HG03565 (cell line): Measurements from ENCODE around the gene PDGFB.

Experiments
- ATAC-seq: cut with Tn5 transposase; IDR thresholded peaks from one replicate; pipeline ENCODE4 v1.9.1; 2021; ENCODE audit warnings: mild to moderate bottlenecking, moderate library complexity; ENCODE audit not compliant: unreplicated experiment

PDGFB gene

DNA sequence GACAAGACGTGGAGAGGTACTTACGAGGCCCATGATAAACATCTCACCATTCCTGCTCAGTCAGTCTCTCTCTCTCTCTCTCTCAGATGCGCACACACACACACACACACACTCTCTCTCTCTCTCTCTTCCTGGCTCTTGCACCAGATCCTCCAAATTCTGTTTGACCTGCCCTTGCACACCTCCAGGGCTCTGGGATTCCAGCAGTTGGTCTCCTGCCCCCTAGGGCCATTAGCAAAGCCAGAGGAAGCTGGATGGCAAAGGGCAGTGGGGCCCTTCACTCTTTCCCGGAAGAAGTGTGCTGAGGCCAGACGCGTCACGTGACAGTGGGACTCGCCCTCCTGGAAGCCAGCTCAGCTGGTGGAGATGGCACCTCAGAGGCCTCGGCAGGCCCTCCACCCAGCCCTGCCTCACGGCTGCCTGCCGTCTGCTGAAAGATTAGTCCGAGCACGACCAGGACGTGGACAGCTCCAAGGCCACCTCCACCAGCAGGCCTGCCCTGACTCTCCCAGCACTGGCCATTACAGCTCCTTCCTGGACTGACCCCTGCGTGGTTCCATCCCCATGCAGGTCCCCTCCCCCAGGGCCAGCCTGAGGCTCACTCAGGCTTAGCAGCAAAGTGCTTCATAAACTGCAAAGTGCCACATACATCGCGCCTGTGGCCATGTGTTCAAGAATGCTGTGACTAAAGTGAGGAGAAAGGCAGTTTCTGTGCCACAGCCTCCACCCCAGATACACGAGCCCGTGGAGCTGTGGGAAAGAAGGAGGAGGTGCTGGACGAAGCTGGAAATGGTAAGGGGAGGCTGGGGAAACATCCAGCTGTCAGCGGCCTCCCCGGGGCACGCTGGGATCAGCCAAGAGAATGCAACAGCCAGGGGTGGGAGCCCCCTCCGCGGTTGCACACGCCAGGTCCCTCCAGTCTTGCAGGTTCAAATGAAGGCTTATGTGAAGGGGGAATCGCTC, 3.7 kb downstream of the PDGFB start:
- ATAC-seq = no peak

DNA sequence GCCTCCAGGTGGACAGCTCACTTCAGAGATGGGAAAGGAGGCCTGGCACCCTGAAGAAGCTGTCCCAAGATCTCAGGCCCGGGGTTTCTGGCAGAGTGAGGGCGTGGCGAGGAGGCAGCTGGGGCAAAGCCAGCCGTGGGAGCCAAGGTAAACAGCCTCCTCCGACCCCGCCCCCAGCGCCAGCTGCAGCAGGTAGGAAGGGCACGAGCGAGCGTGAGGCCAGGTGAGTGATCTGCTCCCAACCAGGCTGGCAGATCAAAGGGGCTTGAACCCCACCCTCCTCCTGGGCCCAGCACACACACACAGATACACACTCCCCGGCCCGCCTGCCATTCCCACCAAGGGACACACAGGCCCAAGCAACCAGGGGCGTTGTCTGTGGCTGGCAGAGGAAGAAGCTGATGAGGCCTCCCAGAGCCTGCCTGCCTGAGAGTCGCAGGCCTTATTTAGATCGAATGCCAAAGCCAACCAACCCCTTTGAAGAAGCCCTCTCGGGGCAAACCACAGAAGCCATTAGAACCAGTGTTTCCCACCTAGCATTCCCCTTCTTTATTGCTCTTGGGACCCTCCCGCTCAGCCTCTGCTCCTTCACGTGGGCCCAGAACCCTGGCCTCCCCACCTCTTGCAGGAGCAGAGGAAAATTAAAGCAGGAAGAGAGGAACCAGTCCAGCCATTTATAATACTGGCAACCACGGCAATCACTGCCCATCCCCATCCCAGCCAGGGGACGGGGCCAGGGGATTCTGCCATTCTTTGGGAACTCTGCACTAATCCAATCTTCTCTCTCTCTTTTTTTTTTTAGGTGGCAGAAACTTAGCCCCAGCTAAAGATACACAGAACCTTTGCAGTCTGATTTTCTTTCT, 5.0 kb downstream of the PDGFB start:
- no peak for ATAC-seq

DNA sequence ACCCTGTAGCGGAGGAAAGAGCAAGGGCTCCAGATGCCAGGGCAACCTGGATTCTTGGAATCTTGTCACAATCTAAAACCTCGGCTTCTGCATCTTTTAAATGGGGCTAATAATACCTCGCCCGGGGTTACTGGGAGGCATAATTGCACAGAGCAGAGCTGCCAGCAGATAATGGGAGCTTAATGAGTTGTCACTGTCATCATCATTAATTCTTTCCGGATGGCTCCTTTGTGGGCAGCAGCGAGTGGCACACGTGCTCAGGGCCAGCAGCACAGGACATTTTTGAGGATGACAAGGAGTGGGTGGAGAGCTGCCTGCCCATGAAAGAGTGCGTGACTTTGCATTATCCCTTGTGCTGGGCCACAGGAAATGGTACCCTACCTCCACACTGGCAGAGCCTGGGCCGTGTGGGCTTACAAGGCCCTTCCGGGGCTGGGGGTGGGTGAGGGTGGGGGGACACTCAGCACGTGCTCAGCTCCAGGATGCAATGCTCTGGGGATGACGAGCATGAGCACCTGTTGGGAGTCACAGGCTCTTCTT, 5.7 kb downstream of the PDGFB start:
- ATAC-seq = no peak

DNA sequence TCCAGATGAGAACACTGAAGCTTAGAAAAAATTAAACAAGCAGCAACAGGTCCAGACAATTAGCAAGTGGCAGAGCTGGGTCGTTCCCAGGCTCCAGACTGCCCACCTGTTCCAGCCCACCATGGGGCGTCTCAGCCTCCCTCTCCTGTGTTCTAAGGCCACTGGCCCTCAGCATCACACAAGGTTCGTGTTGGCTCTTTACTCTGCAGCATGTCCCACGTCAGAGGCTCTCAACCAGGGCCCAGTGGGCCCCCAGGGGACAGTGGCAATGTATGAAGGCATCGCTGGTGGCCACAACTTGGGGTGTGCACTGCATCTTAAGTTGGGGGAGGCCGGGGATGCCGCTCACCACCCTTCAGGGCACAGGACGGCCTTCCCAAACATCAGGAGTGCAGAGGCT, 6.2 kb downstream of the PDGFB start:
- no peak for ATAC-seq

DNA sequence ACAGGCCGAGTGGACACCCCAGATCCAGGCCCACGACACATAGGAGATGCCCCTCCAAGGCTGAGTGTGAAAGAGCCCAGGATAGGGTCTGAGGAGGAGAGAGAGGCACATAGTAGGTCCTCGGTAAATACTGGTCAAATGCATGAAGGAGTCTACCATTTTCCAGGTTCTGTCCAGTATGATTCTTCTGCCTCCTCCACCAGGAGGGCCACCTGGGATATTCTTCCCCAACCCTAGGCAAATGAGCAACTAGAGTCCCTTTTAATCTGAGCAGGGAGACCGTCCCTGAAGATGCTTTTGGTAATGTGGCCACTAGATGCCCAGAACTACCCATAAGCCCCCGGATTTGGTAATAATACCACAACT, 6.7 kb downstream of the PDGFB start:
- ATAC-seq = no peak

DNA sequence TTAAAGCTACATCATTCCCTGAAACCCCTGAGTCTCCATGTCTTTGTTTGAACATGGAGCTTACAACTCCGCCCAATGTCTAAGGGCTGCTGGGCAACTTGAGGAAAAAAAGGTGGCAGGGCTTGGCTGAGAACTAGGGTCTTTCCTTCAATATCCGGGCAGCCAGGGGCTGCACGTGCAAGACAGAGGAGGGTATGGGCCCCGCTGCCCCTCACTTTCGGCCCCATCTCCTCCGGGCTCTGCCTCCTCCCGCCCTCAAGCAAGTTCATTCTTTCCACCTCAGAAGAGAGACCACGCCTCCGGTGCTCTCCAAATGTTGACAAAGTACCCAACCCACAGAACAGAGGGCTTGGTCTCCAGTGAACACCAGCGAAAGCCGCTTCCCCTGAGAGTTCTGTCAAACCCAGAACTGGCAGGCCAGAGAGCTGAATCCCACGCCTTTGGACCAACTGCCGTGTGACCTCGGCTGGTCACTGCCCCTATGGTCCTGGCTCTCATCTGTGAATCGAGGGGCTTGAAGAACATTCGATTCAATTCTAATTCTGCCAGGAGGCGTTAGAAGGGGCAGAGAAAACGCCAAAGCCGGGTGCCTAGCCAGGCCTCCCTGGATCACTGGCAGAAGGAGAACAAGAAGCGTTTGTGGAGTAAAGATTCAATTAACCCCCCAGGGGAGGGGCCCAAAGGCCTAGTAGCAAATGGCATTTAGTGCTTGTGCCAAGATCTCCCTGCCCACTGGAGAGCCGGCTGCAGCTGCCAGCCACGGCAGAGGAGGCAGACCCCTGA, 7.3 kb downstream of the PDGFB start:
- no peak for ATAC-seq

DNA sequence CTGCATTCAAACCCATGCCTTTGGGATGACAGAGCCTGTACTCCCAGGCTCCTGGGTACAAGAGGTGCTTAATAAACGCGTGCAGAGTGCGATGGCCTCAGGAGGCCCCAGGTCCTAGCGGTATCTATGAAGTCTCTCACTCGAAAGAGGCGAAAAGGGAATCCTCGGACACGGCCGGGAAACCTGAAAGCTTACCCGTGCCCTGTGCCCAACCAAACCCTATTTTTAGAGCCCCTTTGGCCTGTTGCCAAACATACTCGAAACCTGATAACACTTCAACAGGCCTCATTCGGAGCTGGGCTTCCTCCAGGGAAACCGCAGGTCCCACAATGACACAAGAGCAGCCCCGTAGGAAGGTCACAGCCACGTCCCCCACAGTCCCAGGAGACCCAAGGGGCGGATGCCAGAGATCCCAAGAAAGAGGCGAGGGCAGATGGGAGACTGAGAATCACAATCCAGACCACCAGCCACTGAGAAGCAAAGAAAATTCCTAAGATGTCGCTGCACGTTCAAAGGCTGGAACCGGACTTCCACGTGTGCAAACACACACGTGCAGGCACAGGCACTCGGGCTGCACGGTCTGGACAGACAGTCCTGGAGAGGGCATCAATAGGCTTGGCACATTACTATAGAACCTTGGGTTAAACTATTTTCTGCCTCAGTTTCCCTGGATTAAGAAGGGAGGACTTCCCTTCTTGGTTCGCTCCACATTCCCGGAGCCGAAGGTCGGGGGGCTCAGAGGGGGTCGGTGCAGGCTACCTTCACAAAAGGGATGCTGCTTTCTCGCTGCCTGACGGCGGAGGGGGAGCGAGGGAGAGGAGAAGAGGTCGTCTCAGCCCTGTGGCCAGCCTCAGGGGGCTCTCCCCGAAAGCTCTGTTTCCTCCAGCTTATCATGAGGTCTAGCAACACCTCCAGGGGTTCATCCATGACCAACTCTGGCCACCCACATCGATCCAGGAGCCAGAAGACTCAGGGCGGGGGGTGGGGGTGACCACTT, 8.2 kb downstream of the PDGFB start:
- ATAC-seq = no peak

DNA sequence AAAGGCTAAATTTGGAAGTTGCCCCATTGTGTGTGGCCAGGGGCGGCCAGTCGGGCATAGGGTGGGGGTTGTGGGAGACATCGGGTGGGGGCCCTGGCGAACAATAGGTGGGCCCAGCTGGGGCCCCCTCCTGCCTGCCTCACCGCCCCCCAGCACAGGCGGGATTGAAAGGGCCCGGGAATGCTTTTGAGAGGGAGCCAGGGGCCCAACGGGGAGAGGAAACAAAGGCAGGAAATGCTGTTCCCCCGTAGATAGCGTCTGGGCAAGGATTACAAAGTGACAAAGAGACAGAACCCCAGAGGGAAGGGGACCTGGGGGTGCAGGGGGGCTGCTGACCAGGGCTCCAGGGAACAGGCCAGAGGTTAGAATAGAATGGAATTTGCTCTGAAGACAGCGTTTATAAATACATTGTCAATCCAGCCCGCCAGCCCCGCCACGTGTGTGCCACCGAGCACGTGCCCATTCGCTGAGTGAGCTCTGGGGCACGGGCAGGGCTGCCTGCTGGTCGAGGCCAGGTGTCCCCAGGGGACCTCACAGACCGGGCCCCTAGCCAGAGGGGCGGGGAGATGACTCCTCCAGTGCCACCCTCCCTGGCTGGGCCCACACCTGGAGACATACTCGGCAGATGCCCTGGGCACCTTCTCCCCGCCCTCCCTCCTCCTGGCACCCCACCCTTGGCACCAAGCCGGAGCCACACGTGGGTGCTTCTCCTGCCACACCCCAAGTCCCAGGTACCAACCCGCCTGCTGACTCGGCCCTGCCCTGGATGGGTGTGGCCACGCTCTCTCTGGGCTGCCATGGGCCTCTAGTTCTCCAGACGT, 9.7 kb downstream of the PDGFB start:
- no peak for ATAC-seq

DNA sequence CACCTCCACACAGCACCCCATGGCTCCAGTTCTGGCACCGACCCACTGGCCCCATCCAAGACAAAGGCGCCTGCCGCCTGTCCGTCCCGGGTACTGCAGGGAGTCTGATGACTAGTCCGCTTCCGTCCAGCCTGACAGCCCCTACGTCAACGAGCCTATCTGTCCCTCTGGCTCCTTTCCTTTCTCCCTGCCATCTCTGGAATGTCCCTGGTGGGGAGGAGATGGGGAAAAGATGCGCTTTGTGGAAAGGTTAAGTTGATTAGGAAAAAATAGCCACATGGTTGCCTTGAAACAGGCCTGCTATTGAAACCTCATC, 10.4 kb downstream of the PDGFB start:
- no peak for ATAC-seq

DNA sequence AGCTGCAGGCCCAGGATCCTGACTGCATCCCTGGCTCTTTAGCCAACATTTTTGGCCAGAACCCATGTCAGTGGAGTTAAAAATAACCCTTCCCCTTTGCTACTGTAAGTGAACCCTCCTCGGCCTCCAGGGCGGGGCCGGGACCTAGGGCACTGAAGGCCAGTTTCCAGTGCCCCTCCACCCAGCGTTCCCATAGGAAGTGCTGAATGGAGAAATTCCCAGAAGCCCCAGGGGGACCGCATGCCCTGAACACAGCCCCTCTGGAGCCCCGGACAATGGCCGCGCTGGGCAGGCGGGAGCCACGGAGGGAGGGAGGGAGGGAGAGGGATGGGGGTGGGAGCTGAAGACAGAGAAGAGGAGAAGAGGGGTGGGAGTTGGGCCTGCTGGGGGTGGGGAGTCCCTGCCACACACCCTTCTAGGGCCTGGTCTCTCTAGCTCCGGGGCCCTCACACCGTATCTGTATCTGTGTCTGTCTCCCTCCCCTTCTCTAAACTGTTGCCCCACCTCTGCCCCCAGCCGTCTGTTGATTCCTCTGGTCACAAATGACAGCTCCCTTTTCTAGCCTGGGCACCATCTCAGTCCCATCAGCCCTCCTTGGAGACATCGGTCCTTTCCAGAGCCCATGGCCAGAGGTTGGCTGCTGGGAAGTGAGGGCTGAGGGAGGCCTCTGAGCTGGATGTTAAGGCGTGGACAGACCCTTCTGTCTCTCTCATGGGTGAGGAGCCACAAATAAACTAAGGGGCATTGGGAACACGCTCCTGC, 10.9 kb downstream of the PDGFB start:
- ATAC-seq = no peak

DNA sequence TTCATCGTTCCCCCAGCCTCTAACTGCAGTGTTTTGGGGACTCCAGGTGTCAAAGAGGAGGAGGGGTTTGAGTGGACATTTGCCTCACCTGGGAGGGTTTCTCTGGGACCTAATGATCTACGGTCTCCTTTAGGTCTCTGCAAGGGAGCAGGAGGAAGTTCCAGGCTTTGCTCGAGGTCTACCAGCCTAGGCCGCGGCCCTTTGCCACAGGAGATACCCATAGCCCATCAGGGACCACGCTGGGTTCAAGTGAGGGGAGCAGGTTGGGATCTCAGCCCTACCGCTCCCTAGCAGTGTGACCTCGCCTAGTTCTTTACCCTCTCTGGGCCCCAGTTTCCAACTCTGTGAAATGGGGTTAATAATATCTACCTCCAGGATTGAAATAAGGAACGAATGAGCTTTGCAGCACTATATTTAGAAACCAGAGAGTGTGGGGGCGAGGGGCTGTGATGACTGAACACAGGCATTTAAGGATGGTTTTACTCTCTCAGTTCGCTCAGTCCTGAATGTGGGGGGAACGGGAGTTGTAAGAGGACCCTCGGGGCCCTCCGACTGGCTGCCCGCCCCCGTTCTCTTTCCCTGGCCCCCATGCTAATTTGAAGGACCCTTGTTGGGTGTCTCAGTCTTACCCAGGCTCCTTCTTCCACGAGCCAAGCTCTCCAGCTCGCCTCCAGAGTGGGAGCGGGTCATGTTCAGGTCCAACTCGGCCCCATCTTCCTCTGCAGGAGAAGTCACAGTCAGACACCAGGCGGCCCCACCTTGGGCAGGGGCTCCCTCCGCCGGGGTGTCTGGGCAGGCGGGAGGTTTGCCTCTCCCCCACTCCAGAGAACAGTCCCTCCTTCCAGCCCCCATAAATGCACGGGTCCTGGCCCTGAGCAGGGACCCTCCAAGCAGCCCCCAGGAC, 11.7 kb downstream of the PDGFB start:
- no peak for ATAC-seq

DNA sequence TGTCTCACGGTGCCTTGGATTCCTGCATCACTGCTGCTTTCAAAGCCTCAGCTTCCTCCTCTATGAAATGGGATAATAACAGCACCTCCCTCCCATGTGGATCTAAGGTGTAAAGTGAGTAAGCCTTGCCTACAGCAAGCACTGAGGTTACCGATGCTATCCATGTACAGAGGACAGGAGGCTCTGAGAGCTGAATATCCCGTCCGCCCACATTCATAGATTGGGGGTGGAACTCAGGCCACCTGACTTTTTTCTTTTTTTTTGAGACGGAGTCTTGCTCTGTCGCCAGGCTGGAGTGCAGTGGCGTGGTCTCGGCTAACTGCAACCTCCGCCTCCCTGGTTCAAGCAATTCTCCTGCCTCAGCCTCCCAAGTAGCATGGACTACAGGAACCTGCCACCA, 12.5 kb downstream of the PDGFB start:
- no peak for ATAC-seq

DNA sequence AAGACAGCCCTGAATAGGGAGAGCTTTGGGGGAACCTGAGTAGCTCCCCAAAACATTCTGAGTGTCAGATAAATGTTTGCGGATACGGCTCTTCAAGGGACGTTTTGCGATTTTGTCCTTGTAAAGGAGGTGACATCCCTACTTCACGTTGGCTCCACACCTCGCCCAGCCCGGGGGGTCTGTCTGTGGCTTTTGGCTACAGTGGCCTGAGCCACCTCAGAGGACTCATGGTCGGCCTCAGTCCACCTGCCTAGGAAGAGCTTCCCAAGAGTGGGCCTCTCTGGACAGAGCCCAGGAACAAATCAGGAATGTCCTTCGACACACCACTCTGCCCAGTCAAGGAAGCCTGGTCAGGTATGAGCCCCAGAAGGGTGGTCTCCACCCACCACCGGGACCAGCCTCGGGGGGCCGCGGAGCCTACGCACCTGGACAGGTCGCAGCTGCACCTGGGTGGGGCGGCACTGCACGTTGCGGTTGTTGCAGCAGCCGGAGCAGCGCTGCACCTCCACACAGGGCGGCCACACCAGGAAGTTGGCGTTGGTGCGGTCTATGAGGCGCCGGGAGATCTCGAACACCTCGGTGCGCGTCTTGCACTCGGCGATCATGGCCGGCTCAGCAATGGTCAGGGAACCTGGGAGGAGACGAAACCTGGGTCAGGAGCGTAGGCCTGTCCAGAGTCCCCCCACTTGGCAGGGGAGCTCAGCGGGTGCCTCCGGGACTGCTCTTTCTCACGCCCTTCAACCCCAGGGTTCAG, 13.4 kb downstream of the PDGFB start:
- ATAC-seq = no peak

DNA sequence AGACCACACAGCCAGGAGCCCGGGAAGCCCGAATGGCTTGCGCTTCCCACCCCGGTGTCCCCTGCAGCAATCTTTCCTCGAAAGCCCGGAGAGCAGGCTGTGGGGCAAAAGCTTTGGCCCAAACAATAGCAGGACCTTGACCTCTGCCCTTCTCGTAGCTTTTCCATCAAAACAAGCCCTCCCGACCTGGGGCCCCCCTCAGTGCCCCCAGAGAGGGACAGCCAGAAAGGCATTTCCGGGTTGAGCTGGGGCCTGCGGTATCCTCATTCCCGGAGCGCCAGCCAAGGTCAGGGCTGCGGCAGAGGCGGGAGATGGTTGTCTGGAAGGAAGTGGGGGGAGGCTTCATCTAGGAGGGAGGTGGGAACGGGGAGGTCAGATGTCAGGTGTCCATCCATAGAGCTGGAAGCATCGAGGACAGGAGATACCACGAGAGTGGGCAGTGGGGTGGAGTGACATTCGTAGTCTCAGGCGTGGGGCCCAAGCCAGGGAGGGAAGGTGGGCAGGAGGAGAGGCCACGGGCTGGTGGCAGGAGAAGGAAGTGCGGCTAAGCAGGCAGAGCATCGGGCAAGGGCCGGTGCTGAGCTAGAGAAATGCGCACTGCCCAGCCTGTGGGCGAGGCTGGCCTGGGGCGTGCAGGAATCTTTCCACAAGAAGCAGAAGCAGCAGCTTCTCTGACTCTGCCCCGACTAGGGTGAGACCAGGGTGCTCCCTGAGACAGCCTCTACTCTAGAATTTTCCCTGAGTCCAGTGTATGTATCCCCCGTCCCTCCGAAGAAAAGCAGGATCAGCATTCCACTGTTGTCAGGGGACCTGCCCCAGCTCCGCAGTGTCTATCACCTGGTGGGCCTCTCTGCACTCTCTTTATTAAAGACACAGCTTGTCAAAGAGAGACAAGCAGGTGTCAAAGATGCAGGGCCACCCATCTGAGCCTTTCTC, 14.3 kb downstream of the PDGFB start:
- ATAC-seq = no peak

DNA sequence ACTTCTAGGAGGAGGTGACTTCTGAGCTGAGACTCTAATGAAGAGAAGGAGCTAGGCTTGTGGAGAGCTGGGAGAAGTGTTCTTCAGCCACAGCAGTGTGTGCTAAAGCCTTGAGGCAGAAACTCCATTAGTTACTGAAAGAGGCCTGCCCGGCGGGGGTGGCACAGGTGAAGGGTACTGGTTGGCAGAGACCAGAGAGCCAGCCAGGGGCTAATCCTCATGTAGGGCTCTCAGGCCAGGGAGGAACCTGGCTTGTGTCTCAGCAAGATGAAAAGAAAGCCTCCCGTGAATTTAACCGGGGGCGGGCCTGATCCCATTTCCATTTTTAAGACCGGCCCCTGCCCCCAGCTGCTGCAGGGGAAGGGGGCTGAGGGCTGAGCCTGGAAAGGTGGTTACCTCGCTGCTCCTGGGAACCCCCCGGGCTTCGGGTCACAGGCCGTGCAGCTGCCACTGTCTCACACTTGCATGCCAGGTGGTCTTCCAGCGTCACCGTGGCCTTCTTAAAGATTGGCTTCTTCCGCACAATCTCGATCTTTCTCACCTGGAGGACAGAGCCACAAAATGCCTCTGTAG, 15.0 kb downstream of the PDGFB start:
- no peak for ATAC-seq
